HUES6 (cell line): ENCODE results near the gene NXNL1.

ENCODE experiments used
- H3K27ac ChIP-seq: 2 replicates; pipeline ENCODE4 v1.7.0; 2013; ENCODE audit warnings: low read depth, mild to moderate bottlenecking, low read length, inconsistent platforms
- H3K27me3 ChIP-seq: 2 replicates; pipeline ENCODE4 v1.6.1; 2013; ENCODE audit warnings: low read length; ENCODE audit not compliant: control insufficient read depth, insufficient read depth
- H3K36me3 ChIP-seq: 2 replicates; pipeline ENCODE4 v1.6.1; 2013; ENCODE audit warnings: low read length; ENCODE audit not compliant: control insufficient read depth, insufficient read depth
- H3K4me1 ChIP-seq: 2 replicates; pipeline ENCODE4 v1.6.1; 2013; ENCODE audit warnings: low read length; ENCODE audit not compliant: control insufficient read depth, insufficient read depth
- H3K4me3 ChIP-seq: 2 replicates; pipeline ENCODE4 v1.5.1; 2013; ENCODE audit warnings: low read depth, low read length
- H3K9ac ChIP-seq: one replicate; pipeline ENCODE4 v1.6.1; 2013; ENCODE audit warnings: mild to moderate bottlenecking, low read length
- H3K9me3 ChIP-seq: 2 replicates; pipeline ENCODE4 v1.6.1; 2013; ENCODE audit warnings: low read depth, low read length; ENCODE audit not compliant: control insufficient read depth, insufficient read depth

NXNL1 gene

GRCh38 chr19:17429641-17430113 lies 31.0 kb downstream of the NXNL1 start:
- Histone ChIP-seq H3K36me3 (no peaks in the 10 kb centered on the region), H3K9me3 (no peaks in the 10 kb centered on the region), H3K9ac (no peak overlapping the region), H3K4me1 (0 out of 2 replicates have a peak, but pooled peaks cover 2% of the 10 kb centered on the region), H3K27ac (no peak overlapping the region), H3K4me3 (no peak overlapping the region), H3K27me3 (no peaks in the 10 kb centered on the region)

DNA sequence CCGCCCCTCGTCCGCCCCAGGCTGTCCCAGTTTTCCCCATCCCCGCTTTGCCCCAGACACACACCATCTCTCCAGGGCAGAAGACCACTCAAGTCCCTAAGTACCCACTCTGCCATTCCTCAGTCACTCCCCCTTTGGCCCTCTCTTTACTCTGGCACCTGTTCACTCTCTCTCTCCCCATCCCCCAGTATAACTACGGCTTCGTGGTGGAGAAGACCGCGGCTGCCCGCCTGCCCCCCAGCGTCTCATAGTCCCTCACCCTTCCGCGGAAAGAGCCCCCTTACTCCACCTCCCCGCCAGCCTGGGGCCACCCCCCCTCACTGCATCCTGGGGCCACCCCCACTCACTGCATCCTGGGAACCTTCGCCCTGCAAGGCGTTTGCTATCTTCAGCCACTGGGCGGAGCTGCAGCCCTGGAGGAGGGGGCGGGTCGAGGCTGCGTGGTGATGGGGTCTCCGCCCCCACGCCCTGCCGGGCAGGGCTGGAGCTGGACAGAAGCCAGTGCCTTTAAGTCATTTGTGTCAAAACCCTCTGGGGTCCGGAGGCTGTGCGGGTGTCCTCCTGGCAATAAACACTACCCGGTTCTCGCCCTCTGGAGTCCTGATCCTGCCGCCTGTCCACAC lies 35.9 kb downstream of the NXNL1 start:
- H3K9me3 ChIP-seq, result no peaks in the 10 kb centered on the region
- H3K9ac ChIP-seq, result no peak overlapping the region
- no peaks in the 10 kb centered on the region for H3K36me3 ChIP-seq
- H3K27me3 ChIP-seq, result no peaks in the 10 kb centered on the region
- H3K4me3 ChIP-seq, result peak overlapping the region; percentile 52
- H3K4me1 ChIP-seq, result peaks cover 5% of the 10 kb centered on the region; the same call in 1 of the 2 replicates
- H3K27ac ChIP-seq, result no peak overlapping the region

- no peaks in the 10 kb centered on the region for H3K27me3 ChIP-seq
These were observed 37.1 kb downstream of the NXNL1 start for GRCh38 chr19:17423429-17424208.

DNA sequence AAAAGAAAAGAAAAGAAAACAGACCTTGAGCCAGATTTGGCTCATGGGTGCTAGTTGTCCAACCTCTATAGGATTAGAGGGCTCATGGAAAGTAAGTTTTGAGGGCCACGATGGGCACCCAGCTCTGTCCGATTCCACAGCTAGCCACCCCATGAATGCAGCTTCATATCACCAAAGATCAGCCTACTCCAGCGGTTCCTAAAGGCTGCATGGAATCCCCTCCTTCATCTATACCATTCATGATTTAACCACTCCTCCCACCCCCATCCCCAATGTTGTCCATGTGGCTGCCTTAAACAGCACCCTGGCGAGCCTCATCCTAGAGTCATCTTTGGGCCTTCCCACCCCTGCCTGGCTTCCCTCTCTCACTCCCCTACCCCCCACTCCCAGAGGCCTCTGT lies 38.8 kb downstream of the NXNL1 start:
- Histone ChIP-seq H3K4me1 (peaks cover 12% of the 10 kb centered on the region; the same call in 1 of the 2 replicates), H3K27ac (no peak overlapping the region), H3K4me3 (no peak overlapping the region), H3K9me3 (no peaks in the 10 kb centered on the region), H3K9ac (no peak overlapping the region), H3K36me3 (no peaks in the 10 kb centered on the region), H3K27me3 (no peaks in the 10 kb centered on the region)

More at GRCh38 chr19:17423429-17424208, 37.1 kb downstream of the NXNL1 start:
- no peaks in the 10 kb centered on the region for H3K9me3 ChIP-seq
- no peak overlapping the region for H3K9ac ChIP-seq
- H3K4me1 ChIP-seq, result peaks cover 12% of the 10 kb centered on the region; the same call in 1 of the 2 replicates
- H3K36me3 ChIP-seq, result no peaks in the 10 kb centered on the region
- no peak overlapping the region for H3K4me3 ChIP-seq
- H3K27ac ChIP-seq, result no peak overlapping the region

DNA sequence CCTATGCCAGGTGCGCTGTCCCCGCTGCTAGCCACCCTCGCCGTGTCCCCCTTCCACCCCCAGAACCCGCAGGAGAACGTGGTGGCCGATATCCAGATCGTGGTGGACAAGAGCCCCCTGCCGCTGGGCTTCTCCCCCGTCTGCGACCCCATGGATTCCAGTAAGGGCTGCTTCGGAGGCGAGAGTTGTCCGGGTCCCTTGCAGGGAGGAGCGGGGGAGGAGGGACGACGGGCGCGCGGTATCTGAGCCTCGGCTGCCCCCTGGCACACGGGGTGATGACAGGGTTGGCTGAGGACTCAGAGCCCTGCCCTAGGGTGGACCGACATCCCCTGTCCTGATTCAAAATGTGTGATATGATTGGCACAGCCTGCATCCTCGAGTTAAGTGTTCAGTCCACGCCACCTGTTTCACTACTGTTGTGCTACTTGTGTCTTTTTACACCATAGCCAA lies 40.2 kb downstream of the NXNL1 start:
- no peaks in the 10 kb centered on the region for H3K9me3 ChIP-seq
- H3K27ac ChIP-seq, result no peak overlapping the region
- H3K9ac ChIP-seq, result peak overlapping the region; percentile 21
- no peaks in the 10 kb centered on the region for H3K27me3 ChIP-seq
- H3K4me1 ChIP-seq, result peaks cover 17% of the 10 kb centered on the region
- H3K4me3 ChIP-seq, result peak overlapping the region; percentile 81
- no peaks in the 10 kb centered on the region for H3K36me3 ChIP-seq

DNA sequence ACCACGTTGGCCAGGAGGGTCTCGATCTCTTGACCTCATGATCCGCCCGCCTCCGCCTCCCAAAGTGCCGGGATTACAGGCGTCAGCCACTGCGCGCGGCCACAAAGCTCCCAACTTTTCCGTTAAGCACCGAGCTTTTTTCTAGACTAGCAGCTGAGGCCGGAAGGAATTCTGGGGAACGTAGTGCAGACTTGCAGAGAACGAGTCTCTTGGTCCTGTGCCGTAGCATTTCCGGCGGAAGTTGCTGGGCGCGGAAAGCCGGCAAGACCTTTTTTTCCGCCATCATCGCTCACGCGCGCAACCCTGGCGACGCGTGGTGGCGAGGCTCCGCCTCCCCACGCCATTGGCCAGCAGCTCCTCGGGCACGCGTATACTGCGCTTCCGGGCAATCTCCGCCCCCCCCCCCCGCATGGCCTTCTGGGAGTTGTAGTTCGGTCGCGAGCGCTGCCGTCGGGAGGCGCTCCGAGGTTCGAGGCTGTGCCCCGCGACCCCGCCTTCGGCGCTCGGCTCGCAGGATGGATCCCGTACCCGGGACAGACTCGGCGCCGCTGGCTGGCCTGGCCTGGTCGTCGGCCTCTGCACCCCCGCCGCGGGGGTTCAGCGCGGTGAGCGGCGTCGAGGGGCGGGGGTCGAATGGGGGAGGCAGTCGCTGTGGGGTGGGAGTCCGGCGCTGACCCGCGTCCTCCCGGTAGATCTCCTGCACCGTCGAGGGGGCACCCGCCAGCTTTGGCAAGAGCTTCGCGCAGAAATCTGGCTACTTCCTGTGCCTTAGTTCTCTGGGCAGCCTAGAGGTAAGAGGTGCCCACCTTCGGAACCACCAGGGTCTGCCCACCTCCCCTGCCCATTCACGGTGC lies 40.9 kb downstream of the NXNL1 start, which contains the start of gene MVB12A:
MVB12A (plus strand) TSS at position 427 of the 854 bp plus-strand sequence; CDS start at position 516, 89 bp downstream.
- Histone ChIP-seq H3K4me3 (peak within 1 kb of the TSS; percentile 81), H3K4me1 (peaks cover 21% of the 10 kb centered on the region), H3K9ac (peak within 1 kb of the TSS; percentile 64), H3K27me3 (no peaks in the 10 kb centered on the region), H3K27ac (peak within 1 kb of the TSS; percentile 29; the same call in 1 of the 2 replicates), H3K36me3 (no peaks in the 10 kb centered on the region), H3K9me3 (no peaks in the 10 kb centered on the region)

DNA sequence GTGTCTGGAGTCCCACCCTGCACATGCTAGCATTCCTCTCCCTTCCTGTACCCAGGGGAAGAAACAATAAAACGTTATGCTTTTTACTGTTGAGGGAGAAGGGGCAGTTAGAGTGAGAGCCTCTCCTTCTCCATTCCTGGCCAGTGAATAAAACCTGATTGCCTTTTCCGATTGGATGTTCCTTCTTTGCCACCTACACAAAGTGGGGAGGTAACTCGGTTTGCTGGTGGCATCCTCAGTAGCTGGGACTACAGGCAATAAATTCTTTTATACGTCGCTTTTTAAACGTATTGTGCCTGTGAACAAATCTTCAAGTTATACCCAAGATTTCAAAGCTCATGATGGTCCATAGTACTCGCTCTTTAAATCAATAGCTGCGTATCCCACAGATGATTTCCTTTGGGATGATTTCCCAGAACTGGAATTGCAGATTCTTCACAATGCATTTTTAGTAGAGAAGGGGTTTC lies 41.5 kb downstream of the NXNL1 start:
- H3K27me3 ChIP-seq, result no peaks in the 10 kb centered on the region
- H3K9me3 ChIP-seq, result no peaks in the 10 kb centered on the region
- peak overlapping the region; percentile 64 for H3K9ac ChIP-seq
- peak overlapping the region; percentile 50 for H3K4me3 ChIP-seq
- H3K36me3 ChIP-seq, result no peaks in the 10 kb centered on the region; the same call in 1 of the 2 replicates
- H3K4me1 ChIP-seq, result peaks cover 27% of the 10 kb centered on the region
- H3K27ac ChIP-seq, result peak overlapping the region; percentile 29; the same call in 1 of the 2 replicates

DNA sequence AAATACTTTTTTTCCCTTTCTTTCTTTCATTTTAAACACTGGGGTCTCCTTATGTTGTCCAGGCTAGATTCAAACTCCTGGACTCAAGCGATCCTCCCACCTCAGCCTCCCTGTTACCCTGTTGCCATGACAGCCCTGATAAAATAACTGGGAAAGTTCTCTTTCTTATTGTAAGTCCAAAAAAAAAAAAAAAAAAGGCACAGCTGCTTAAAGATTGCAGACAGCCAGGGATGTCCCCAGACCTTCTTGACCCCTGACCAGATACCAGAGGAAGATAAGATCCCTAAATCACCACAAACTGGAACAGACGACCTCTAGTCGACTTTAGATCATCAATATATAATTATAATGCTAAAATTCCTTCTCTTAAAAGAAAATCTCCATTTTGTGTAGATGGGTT lies 42.0 kb downstream of the NXNL1 start:
- Histone ChIP-seq H3K27me3 (no peaks in the 10 kb centered on the region), H3K27ac (no peak overlapping the region; the same call in 1 of the 2 replicates), H3K9ac (peak overlapping the region; percentile 64), H3K4me3 (peak overlapping the region; percentile 50; the same call in 1 of the 2 replicates), H3K36me3 (no peaks in the 10 kb centered on the region; the same call in 1 of the 2 replicates), H3K4me1 (peaks cover 29% of the 10 kb centered on the region), H3K9me3 (no peaks in the 10 kb centered on the region)

DNA sequence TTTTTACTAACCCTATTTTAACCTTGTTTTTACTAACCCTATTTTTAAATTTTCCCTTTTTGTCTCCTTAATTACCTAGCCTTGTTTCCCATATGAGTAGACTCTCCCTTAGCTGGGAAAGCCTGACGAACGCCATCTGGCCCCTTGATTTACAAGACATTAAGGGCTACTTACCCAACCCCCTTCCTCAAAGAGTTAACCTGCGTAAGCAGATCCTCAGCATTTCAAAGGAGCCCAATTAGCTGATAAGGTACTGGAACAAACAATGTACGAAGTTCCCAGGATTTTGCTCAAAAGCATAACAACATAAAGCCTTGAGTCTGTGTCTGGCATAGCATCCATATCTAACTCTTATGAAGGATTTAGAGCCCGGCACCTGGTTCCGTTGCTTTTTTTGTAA lies 45.6 kb downstream of the NXNL1 start:
- H3K36me3 ChIP-seq, result peaks cover 2% of the 10 kb centered on the region; the same call in 1 of the 2 replicates
- peak overlapping the region; percentile 53 for H3K4me3 ChIP-seq
- no peaks in the 10 kb centered on the region for H3K27me3 ChIP-seq
- H3K9ac ChIP-seq, result peak overlapping the region; percentile 53
- H3K4me1 ChIP-seq, result peaks cover 44% of the 10 kb centered on the region
- peak overlapping the region; percentile 83 for H3K27ac ChIP-seq
- H3K9me3 ChIP-seq, result no peaks in the 10 kb centered on the region

GRCh38 chr19:17414097-17414496 lies 46.6 kb downstream of the NXNL1 start:
- H3K27ac ChIP-seq, result no peak overlapping the region; the same call in 1 of the 2 replicates

More at GRCh38 chr19:17414097-17414496, 46.6 kb downstream of the NXNL1 start:
- H3K27me3 ChIP-seq, result no peaks in the 10 kb centered on the region
- H3K4me3 ChIP-seq, result no peak overlapping the region
- no peaks in the 10 kb centered on the region for H3K9me3 ChIP-seq
- H3K4me1 ChIP-seq, result peaks cover 41% of the 10 kb centered on the region
- H3K9ac ChIP-seq, result no peak overlapping the region
- H3K36me3 ChIP-seq, result peaks cover 2% of the 10 kb centered on the region; the same call in 1 of the 2 replicates
